GM18951 (cell line): ENCODE data around the gene GFAP.

Source experiments
- POLR2A ChIP-seq: IDR thresholded peaks from 4 replicates; pipeline ENCODE4 v1.6.1; 2011; ENCODE audit warnings: mild to moderate bottlenecking; ENCODE audit not compliant: insufficient read length, insufficient read depth; ENCODE audit errors: extremely low read depth
- in situ Hi-C: fragments of 300-500 bp; cut with MboI; formaldehyde crosslinking; loops from one replicate; pipeline ENCODE4 v1.12.0; 2022; ENCODE audit warnings: low sequenced_read_pairs, mixed read lengths, inconsistent platforms; ENCODE audit not compliant: unreplicated experiment

Gene GFAP

DNA sequence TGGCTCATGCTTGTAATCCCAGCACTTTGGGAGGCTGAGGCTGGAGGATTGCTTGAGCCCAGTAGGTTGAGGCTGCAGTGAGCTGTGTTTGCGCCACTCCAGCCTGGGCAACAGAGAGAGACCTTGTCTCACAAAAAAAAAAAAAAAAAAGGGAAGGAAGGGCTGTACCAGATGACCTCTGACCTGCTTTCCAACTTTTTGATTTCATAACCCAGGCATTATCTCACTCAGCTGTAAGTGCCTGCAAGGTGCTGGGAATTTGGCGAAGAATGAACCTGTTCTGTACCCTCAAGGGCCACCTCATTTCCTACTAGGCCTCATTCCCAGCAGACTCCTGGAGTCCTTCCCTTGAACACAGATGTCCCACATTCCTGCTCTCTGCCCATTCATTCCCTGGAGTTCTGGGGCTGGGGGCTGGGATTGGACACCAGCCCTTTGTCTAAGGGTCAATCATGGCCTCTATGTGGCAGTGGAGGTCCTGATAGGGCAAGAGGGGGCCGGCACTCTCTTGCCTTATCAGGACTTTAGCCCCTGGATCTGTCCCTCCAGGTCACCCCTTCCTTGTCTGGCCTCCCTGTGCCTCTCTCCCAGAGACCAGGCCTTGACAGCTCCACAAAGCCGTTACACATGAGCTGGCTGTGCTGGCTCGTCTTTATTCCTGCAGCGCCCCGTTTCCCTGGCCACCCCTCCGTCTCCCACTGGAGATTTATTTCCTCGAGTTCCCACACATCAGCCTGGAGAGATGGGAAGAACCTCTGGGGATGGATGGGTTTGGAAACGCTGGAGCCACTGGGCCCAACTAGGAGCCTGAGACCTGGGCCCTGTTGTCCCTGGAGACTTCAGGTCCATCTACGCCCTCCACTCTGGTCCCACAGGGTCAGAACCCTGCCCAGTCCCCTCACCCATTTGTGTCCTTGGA lies 821 bp upstream of the GFAP start:
- TF ChIP-seq POLR2A, result no peak
- in situ Hi-C loops, result no loop called here

DNA sequence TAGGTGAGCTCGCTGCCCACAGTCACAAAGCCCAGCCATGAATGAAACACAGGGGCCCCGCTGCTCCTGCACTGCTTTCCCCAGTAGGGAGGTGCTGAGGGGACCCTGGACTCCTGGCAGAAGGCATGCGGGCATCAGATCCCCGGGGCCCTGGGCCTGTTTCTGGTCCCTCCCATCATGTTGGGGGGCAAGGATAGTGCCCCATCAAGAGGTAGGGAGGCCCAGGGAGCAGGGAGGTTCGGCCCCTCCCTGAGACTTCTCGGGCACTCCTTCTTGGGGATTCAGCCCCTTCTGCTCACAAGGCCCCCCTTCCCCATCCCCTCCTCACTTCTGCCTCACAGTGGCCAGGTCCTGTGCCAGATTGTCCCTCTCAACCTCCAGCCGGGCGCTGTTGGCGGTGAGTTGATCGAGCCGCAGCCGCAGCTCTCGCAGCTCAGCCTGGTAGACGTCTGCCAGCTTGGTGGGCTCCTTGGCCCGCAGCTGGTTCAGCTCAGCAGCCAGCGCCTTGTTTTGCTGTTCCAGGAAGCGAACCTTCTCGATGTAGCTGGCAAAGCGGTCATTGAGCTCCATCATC lies 515 bp downstream of the GFAP start:
- in situ Hi-C loops, result no loop called here
- TF ChIP-seq POLR2A, result no peak

DNA sequence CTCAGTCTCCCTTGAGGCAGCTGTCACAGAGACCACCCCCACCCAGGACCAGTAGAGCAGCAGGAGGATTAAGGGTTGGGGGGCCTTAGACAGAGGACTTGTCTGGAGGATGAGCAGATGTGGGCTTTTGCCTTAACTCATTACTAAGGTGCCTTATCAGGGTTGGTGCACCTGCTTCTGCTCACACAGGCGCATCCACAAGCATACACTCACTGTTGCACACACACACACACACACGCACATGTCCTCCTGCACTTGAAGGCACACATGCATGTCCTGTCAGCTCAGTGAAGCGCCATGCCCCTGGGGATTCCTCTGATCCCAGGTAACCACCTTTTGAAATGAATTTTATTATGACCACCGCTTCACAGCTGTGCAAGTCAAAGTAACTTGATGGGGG lies 1.2 kb downstream of the GFAP start:
- TF ChIP-seq POLR2A, result no peak
- in situ Hi-C loops, result no loop called here

- no peak for TF ChIP-seq POLR2A
- in situ Hi-C loops, result no loop called here
Observed at GRCh38 chr17:44913676-44914075, 1.6 kb downstream of the GFAP start.

- no peak for TF ChIP-seq POLR2A
- in situ Hi-C loops, result no loop called here
Observed at GRCh38 chr17:44912763-44913544, 2.3 kb downstream of the GFAP start.

GRCh38 chr17:44911133-44912001 lies 3.9 kb downstream of the GFAP start:
- no peak for TF ChIP-seq POLR2A
- in situ Hi-C loops, result no loop called here

DNA sequence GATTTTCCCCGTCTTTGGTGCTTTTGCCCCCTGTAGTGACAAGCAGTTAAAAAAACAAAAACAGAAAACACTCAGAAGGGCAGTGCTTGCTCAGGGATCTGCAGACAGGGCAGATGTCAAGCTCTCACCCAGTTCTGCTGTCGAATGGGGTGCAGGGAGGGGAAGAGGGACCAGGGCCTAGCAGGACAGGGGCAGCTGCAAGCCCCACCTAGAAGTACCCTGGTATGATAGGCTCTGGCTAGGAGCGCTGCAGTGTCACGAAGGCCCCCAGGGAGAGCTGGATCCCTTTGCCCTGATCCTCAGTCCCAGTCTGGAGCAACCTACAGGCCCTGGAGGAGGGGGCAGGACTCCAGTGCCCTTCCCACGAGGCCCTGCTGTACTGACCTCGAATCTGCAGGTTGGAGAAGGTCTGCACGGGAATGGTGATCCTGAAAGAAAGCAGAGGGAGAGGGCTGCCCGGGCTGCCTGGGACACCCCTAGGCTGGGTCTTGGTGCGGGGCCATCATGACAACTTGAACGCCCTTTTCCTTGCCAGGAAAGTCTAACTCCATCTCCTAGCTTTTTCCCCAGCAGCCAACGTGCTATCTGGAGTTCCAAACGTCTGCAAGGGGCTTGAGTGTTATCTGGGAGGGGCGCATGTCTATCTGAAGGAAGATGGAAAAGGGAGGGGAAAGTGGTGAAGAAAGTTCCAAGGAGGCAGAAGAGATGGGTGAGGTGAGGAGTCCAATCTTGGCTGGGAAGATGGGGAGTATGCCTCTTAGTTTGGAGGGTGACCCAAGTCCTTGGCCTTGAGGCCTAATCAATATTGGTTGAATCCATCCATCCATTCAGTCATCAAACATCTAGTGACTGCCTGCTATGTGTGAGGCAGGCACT lies 4.8 kb downstream of the GFAP start:
- in situ Hi-C loops, result no loop called here
- TF ChIP-seq POLR2A, result no peak

GRCh38 chr17:44909681-44910144 lies 5.6 kb downstream of the GFAP start:
- no peak for TF ChIP-seq POLR2A
- in situ Hi-C loops, result no loop called here

DNA sequence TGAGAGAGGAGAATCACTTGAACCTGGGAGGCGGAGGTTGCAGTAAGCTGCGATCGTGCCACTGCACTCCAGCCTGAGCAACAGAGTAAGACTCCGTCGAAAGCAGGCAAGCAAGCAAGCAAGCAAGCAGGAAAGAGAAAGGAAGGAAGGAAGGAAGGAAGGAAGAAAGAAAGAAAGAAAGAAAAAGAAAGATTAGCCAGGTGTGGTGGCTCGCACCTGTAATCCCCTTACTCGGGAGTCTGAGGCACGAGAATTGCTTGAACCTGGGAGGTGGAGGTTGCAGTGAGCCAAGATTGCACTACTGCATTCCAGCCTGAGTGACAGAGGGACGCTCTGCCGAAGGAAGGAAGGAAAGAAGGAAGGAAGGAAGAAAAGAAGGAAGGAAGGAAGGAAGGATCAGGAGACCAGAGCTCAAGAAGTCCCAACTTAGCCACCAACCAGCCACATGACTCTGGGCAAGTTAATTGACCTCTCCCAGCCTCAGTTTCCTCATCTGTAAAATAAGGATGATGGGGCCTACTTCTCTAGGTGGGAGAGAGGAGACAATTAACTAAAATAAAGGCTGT lies 6.5 kb downstream of the GFAP start:
- in situ Hi-C loops, result no loop called here
- TF ChIP-seq POLR2A, result no peak

- no peak for TF ChIP-seq POLR2A
- in situ Hi-C loops, result no loop called here
Observed at GRCh38 chr17:44907729-44908470, 7.4 kb downstream of the GFAP start.
